ENCODE results near the gene SEC11A.

SEC11A gene

DNA sequence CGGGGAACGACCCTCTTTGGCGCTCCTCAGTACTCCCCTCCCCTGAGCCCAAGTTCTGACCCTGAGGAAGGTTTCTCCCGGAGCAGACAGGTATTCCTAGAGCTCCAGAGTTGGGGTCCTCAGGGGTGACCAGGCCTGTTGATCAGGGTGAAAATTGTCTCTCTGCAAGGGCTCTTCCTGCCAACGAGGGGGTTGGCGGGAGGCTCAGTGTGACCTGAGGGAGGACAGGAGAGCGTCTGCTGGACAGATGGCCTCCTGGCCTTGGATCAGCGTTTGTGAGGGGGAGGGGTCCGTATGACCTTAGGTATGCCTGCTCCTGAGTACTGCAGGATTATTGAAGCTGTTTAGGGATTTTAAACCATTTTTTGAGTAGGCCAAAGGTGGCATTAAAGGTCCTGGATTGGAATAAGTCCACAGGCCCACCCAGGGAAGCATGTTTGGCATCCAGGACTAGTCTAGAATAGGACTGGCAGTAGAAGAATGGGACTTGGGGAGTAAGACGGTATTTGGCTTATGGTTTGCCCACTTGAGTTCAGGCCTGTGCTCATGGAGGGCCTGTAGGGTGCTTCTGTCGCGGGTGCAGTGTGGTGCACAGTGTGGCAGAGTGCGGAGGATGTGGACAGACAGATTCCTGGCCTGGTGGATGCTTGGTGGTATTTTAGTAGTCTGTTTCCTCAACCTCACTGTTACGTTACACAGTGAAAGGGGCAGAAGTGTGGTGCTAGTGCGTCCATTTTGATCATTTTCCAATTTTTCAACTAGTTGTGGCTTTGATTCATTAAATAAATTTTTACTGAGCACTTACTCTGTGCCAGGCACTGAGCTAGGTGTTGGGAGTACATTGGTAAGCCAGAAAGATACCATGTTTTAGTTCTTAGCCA lies 33.4 kb upstream of the SEC11A start:
- peaks cover 8% of the 10 kb centered on the region; the same call in 1 of the 2 replicates for H4K20me1 ChIP-seq (ENCODE audit: control insufficient read depth, insufficient read depth, low read depth, low read length)

DNA sequence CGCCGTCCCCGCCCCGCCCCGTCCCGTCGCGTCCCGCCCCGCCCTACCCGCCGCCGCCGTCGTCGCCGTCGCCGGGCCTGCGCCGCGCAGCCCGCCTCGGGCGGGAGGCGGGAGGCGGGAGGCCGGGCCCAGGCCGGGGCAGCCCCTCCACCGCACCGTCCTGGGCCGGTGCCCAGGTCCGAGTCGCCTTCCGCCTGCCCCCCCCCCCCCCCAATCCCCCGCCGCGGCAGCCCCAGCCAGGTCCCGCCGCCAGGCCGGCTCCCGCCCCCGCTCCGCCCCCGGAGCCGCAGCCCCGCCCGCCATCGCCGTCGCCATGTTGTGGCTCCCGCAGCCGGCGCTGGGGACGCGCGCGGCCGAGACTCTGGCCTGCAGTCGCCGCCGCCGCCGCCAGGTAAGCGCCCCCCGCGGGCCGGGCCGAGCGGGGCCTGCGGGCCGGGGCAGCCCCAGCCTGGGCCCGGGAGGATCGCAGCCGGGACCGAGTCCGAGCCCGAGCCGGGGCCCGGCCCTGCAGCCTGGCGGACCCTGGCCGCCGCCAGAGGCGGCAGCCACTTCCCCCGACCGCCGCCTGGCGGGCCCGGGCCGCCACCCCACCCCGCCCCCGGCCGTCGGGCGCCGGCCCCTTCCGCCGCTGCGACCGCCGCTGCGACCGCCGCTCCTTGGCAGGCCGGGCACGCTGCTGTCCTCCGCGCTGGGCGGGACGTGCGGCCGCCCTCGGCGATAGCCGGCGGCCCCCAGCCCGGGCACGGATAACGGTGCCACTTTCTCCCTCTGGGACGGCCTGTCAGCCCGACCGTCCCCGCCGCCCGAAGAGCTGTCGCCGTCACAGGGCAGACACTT lies 32.6 kb upstream of the SEC11A start, which contains the start of gene ZNF592:
TSS of gene ZNF592 (plus strand) at position 319 of the 837 bp plus-strand sequence. CDS start 34,084 bp downstream, outside the sequence.
- Histone ChIP-seq H3K79me2 (ENCODE audit: control insufficient read depth, low read length) (peaks cover 58% of the 10 kb centered on the region), H3K27ac (ENCODE audit: low read depth, low read length) (peak within 1 kb of the TSS; percentile 74), H3K9me3 (ENCODE audit: control insufficient read depth, insufficient read depth, low read length) (no peaks in the 10 kb centered on the region)

More for the DNA sequence above, 33.4 kb upstream of the SEC11A start:
- Histone ChIP-seq H3K9me3 (ENCODE audit: control insufficient read depth, insufficient read depth, low read length) (no peaks in the 10 kb centered on the region), H3K4me3 (ENCODE audit: low read length) (peak overlapping the region; percentile 99), H3K4me2 (ENCODE audit: low read length) (peak overlapping the region; percentile 98), H3K9me2 (replicated peaks; ENCODE audit: control insufficient read depth, low read length) (no peaks in the 10 kb centered on the region), H3K36me3 (ENCODE audit: control insufficient read depth, low read length) (peaks cover 31% of the 10 kb centered on the region), H3K27ac (ENCODE audit: low read depth, low read length) (peak overlapping the region; percentile 74), H3K4me1 (ENCODE audit: control insufficient read depth, low read length) (peaks cover 39% of the 10 kb centered on the region), H3K79me2 (ENCODE audit: control insufficient read depth, low read length) (peaks cover 67% of the 10 kb centered on the region), H3K27me3 (ENCODE audit: control insufficient read depth, low read length) (no peaks in the 10 kb centered on the region), H3F3A (ENCODE audit: control insufficient read depth, insufficient read depth) (peaks cover 11% of the 10 kb centered on the region; the same call in 1 of the 2 replicates)
- TF ChIP-seq EZH2phosphoT487 (IDR thresholded peaks at IDR 0.05; ENCODE audit: borderline replicate concordance, low read length): no peak
- TF ChIP-seq, protein P1, sequence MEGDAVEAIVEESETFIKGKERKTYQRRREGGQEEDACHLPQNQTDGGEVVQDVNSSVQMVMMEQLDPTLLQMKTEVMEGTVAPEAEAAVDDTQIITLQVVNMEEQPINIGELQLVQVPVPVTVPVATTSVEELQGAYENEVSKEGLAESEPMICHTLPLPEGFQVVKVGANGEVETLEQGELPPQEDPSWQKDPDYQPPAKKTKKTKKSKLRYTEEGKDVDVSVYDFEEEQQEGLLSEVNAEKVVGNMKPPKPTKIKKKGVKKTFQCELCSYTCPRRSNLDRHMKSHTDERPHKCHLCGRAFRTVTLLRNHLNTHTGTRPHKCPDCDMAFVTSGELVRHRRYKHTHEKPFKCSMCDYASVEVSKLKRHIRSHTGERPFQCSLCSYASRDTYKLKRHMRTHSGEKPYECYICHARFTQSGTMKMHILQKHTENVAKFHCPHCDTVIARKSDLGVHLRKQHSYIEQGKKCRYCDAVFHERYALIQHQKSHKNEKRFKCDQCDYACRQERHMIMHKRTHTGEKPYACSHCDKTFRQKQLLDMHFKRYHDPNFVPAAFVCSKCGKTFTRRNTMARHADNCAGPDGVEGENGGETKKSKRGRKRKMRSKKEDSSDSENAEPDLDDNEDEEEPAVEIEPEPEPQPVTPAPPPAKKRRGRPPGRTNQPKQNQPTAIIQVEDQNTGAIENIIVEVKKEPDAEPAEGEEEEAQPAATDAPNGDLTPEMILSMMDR (IDR thresholded peaks at IDR 0.05; ENCODE audit: low read depth, low read length, poor library complexity, severe bottlenecking): no peak

More for the DNA sequence above, 32.6 kb upstream of the SEC11A start, which contains the start of gene ZNF592:
- H3K27me3 ChIP-seq (ENCODE audit: control insufficient read depth, low read length): no peaks in the 10 kb centered on the region
- peaks cover 11% of the 10 kb centered on the region; the same call in 1 of the 2 replicates for H3F3A ChIP-seq (ENCODE audit: control insufficient read depth, insufficient read depth)
- peak within 1 kb of the TSS; percentile 99 for H3K4me3 ChIP-seq (ENCODE audit: low read length)
- TF ChIP-seq EZH2phosphoT487 (IDR thresholded peaks at IDR 0.05; ENCODE audit: borderline replicate concordance, low read length): no peak
- TF ChIP-seq, protein P1 (IDR thresholded peaks at IDR 0.05; ENCODE audit: low read depth, low read length, poor library complexity, severe bottlenecking): no peak
- peak within 1 kb of the TSS; percentile 100 for H3K4me2 ChIP-seq (ENCODE audit: low read length)
- peaks cover 23% of the 10 kb centered on the region for H3K36me3 ChIP-seq (ENCODE audit: control insufficient read depth, low read length)
- peaks cover 4% of the 10 kb centered on the region; the same call in 1 of the 2 replicates for H4K20me1 ChIP-seq (ENCODE audit: control insufficient read depth, insufficient read depth, low read depth, low read length)
- peaks cover 39% of the 10 kb centered on the region for H3K4me1 ChIP-seq (ENCODE audit: control insufficient read depth, low read length)
- no peaks in the 10 kb centered on the region for H3K9me2 ChIP-seq (replicated peaks; ENCODE audit: control insufficient read depth, low read length)

All from DOHH2 (cell line).